DND-41 (cell line): ENCODE data around the gene EPB41L2.

ENCODE experiments used
- ATAC-seq: fragments of 200-7000 bp; cut with Tn5 transposase; 3 replicates; pipeline ENCODE4 v1.9.1; 2021; ENCODE audit warnings: low read depth; ENCODE audit not compliant: insufficient read depth
- DNase-seq: peaks from one replicate; pipeline ENCODE4 v3.0.0-alpha.2; 2020
- H2AFZ ChIP-seq: 2 replicates; pipeline ENCODE4 v1.6.0; 2012; ENCODE audit warnings: low read depth, low read length
- H3K27ac ChIP-seq: 2 replicates; pipeline ENCODE4 v1.5.1; 2012; ENCODE audit warnings: low read length, inconsistent platforms
- H3K27me3 ChIP-seq: fragments of 200-600 bp; sonication (generic); 2 replicates; pipeline ENCODE4 v1.6.0; 2012; ENCODE audit warnings: low read length, mild to moderate bottlenecking, inconsistent platforms; ENCODE audit not compliant: insufficient read depth, poor library complexity
- H3K36me3 ChIP-seq: 2 replicates; pipeline ENCODE4 v1.5.1; 2012; ENCODE audit warnings: low read length, inconsistent platforms; ENCODE audit not compliant: insufficient read depth
- H3K4me1 ChIP-seq: 2 replicates; pipeline ENCODE4 v1.5.1; 2012; ENCODE audit warnings: mild to moderate bottlenecking, low read length; ENCODE audit not compliant: insufficient read depth
- H3K4me2 ChIP-seq: 2 replicates; pipeline ENCODE4 v1.6.0; 2012; ENCODE audit warnings: mild to moderate bottlenecking, moderate library complexity, low read length, inconsistent platforms; ENCODE audit not compliant: insufficient read depth
- H3K4me3 ChIP-seq, 2 experiments: fragments of 200-600 bp in 1 of 2; shearing (Covaris generic) in 1 of 2; 2 replicates each; pipeline ENCODE4 v1.5.1; 2012 to 2016; ENCODE audit warnings: inconsistent platforms in 2 of 2, low read length in 2 of 2, mild to moderate bottlenecking in 2 of 2, low read depth in 1 of 2, moderate library complexity in 1 of 2
- H3K79me2 ChIP-seq: 2 replicates; pipeline ENCODE4 v1.6.0; 2012; ENCODE audit warnings: low read length, inconsistent platforms; ENCODE audit not compliant: insufficient read depth
- H3K9ac ChIP-seq: 2 replicates; pipeline ENCODE4 v1.6.0; 2012; ENCODE audit warnings: low read depth, mild to moderate bottlenecking, inconsistent platforms, low read length, moderate library complexity
- H3K9me3 ChIP-seq: 2 replicates; pipeline ENCODE4 v1.5.1; 2012; ENCODE audit warnings: low read length, moderate library complexity, mild to moderate bottlenecking, inconsistent platforms; ENCODE audit not compliant: insufficient read depth, severe bottlenecking
- H4K20me1 ChIP-seq: 2 replicates; pipeline ENCODE4 v1.6.0; 2012; ENCODE audit warnings: low read length; ENCODE audit not compliant: insufficient read depth
- EZH2 ChIP-seq: IDR thresholded peaks from 3 replicates; pipeline ENCODE4 v1.6.1; 2012; ENCODE audit warnings: borderline replicate concordance, low read depth, mild to moderate bottlenecking, moderate library complexity, low read length, inconsistent platforms; ENCODE audit not compliant: severe bottlenecking
- TF ChIP-seq, protein P1 (sequence below): IDR thresholded peaks from 2 replicates; pipeline ENCODE4 v1.5.1; 2012; ENCODE audit warnings: borderline replicate concordance, low read length, moderate library complexity, mild to moderate bottlenecking; ENCODE audit not compliant: poor library complexity, severe bottlenecking; ENCODE audit errors: extremely low read depth

Gene EPB41L2

DNA sequence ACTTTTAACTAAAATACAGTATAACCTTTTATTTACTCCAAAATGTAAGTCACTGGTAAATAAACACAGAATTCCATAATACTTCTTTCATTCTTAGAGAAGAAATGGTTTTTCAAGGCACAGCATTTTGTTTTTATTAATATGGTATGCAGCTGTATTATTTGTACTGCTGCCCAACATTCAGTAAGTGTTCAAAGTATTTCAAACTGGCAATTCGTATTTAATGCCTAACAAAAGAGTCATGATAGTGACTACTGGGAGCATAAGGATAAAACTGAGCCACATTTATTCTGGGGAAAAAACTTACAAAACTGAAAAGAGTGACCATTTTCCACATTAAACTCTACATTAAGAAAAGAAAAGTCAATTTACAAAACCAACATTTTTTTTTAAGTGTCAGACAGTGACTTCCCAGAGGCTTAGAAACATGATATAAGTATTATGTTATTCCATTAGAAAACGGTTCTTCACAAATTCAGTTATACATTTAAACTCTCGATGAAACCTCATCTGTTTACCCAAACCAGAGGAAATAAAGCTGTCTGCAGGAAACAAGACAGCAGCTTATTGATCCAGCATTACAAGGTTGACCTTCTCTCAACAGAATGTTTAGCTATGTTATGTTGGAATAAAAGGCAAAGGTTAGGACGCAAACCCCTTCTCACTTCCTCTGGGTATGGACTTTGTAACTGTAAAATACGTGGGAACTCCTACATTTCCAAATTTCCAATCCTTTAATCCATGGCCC is 24.3 kb downstream of the EPB41L2 start:
- Histone ChIP-seq H3K27ac (no peak overlapping the region), H3K27me3 (no peaks in the 10 kb centered on the region), H4K20me1 (peaks cover 5% of the 10 kb centered on the region; the same call in 1 of the 2 replicates), H3K4me1 (no peaks in the 10 kb centered on the region), H3K4me3 (no peak overlapping the region), H3K79me2 (peaks cover 94% of the 10 kb centered on the region), H3K36me3 (no peaks in the 10 kb centered on the region), H2AFZ (no peak overlapping the region), H3K4me2 (no peak overlapping the region), H3K9me3 (no peaks in the 10 kb centered on the region), H3K9ac (no peak overlapping the region)
- ATAC-seq (no peak), DNase-seq (no peak)
- no peak for TF ChIP-seq EZH2
- TF ChIP-seq, protein P1, sequence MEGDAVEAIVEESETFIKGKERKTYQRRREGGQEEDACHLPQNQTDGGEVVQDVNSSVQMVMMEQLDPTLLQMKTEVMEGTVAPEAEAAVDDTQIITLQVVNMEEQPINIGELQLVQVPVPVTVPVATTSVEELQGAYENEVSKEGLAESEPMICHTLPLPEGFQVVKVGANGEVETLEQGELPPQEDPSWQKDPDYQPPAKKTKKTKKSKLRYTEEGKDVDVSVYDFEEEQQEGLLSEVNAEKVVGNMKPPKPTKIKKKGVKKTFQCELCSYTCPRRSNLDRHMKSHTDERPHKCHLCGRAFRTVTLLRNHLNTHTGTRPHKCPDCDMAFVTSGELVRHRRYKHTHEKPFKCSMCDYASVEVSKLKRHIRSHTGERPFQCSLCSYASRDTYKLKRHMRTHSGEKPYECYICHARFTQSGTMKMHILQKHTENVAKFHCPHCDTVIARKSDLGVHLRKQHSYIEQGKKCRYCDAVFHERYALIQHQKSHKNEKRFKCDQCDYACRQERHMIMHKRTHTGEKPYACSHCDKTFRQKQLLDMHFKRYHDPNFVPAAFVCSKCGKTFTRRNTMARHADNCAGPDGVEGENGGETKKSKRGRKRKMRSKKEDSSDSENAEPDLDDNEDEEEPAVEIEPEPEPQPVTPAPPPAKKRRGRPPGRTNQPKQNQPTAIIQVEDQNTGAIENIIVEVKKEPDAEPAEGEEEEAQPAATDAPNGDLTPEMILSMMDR = no peak

- Histone ChIP-seq H3K4me1 (no peaks in the 10 kb centered on the region), H3K79me2 (peaks cover 94% of the 10 kb centered on the region), H3K4me3 (no peak overlapping the region)
These were observed 25.7 kb downstream of the EPB41L2 start for GRCh38 chr6:131037194-131037897.

GRCh38 chr6:131036601-131037000 is 26.4 kb downstream of the EPB41L2 start:
- H3K36me3 ChIP-seq = no peaks in the 10 kb centered on the region
- H3K27me3 ChIP-seq = no peaks in the 10 kb centered on the region
- TF ChIP-seq EZH2 = no peak
- TF ChIP-seq, protein P1 = no peak
- ATAC-seq = no peak
- peaks cover 5% of the 10 kb centered on the region; the same call in 1 of the 2 replicates for H4K20me1 ChIP-seq
- no peak overlapping the region for H3K4me2 ChIP-seq
- no peak overlapping the region for H3K4me3 ChIP-seq
- no peak for DNase-seq
- H3K4me1 ChIP-seq = no peaks in the 10 kb centered on the region
- H3K79me2 ChIP-seq = peaks cover 94% of the 10 kb centered on the region
- no peak overlapping the region for H2AFZ ChIP-seq
- no peaks in the 10 kb centered on the region for H3K9me3 ChIP-seq
- H3K27ac ChIP-seq = no peak overlapping the region
- no peak overlapping the region for H3K9ac ChIP-seq

More at GRCh38 chr6:131037194-131037897, 25.7 kb downstream of the EPB41L2 start:
- Histone ChIP-seq H3K36me3 (no peaks in the 10 kb centered on the region), H2AFZ (no peak overlapping the region), H3K27me3 (no peaks in the 10 kb centered on the region), H3K9ac (no peak overlapping the region), H3K4me2 (no peak overlapping the region), H4K20me1 (0 out of 2 replicates have a peak, but pooled peaks cover 3% of the 10 kb centered on the region), H3K9me3 (no peaks in the 10 kb centered on the region), H3K27ac (no peak overlapping the region)
- TF ChIP-seq, protein P1 = no peak
- TF ChIP-seq EZH2 = no peak
- no peak for DNase-seq
- no peak for ATAC-seq
